Fibroblast of lung (primary cell): ENCODE results near the gene OR8D1. TPM values are rescaled to one million over a fixed set of nuclear protein-coding genes. Genes with fewer than 3 reads are reported as not detected.

Experiments
- DNase-seq, 2 donors: peaks; one replicate each; pipeline versions ENCODE4 v3.0.0 to v3.0.0-alpha.2; 2010; ENCODE audit warnings: low read depth in 2 of 2
- H2AFZ ChIP-seq: 2 replicates; pipeline ENCODE4 v1.5.1; 2012; ENCODE audit warnings: low read length, control low read depth, inconsistent platforms
- H3K27ac ChIP-seq: 2 replicates; pipeline ENCODE4 v1.5.1; 2011; ENCODE audit warnings: low read length, control low read depth; ENCODE audit not compliant: insufficient read depth
- H3K27me3 ChIP-seq: 2 replicates; pipeline ENCODE4 v1.5.1; 2011; ENCODE audit warnings: mild to moderate bottlenecking, low read length; ENCODE audit not compliant: control insufficient read depth, insufficient read depth
- H3K36me3 ChIP-seq: 2 replicates; pipeline ENCODE4 v1.5.1; 2011; ENCODE audit warnings: low read length; ENCODE audit not compliant: control insufficient read depth, insufficient read depth
- H3K4me1 ChIP-seq: 2 replicates; pipeline ENCODE4 v1.5.1; 2011; ENCODE audit warnings: low read length; ENCODE audit not compliant: control insufficient read depth, insufficient read depth; ENCODE audit errors: extremely low read depth
- H3K4me2 ChIP-seq: 2 replicates; pipeline ENCODE4 v1.5.1; 2011; ENCODE audit warnings: low read length, control low read depth; ENCODE audit not compliant: insufficient read depth; ENCODE audit errors: extremely low read depth
- H3K4me3 ChIP-seq, 4 experiments: fragments of 200-600 bp in 1 of 4; sonication (generic) in 1 of 4; replicated peaks in 1 of 4; 2 replicates each; pipeline ENCODE4 v1.5.1; 2011 to 2016; ENCODE audit warnings: low read length in 4 of 4, low read depth in 3 of 4, mild to moderate bottlenecking in 3 of 4, control low read depth in 2 of 4, inconsistent platforms in 1 of 4, mixed read lengths in 1 of 4; ENCODE audit not compliant: insufficient read depth in 1 of 4; ENCODE audit errors: control extremely low read depth in 1 of 4
- H3K79me2 ChIP-seq: 2 replicates; pipeline ENCODE4 v1.5.1; 2012; ENCODE audit warnings: mild to moderate bottlenecking, low read length, inconsistent platforms; ENCODE audit not compliant: control insufficient read depth, insufficient read depth
- H3K9ac ChIP-seq: 2 replicates; pipeline ENCODE4 v1.5.1; 2011; ENCODE audit warnings: mild to moderate bottlenecking, low read length, control low read depth; ENCODE audit not compliant: insufficient read depth
- H3K9me3 ChIP-seq: 2 replicates; pipeline ENCODE4 v1.5.1; 2012; ENCODE audit warnings: low read depth, low read length; ENCODE audit not compliant: control insufficient read depth, insufficient read depth
- H4K20me1 ChIP-seq: 2 replicates; pipeline ENCODE4 v1.5.1; 2011; ENCODE audit warnings: low read length; ENCODE audit not compliant: control insufficient read depth, insufficient read depth; ENCODE audit errors: extremely low read depth
- EZH2 ChIP-seq: IDR thresholded peaks from 2 replicates; pipeline ENCODE4 v1.5.1; 2012; ENCODE audit warnings: low read length, control low read depth, mild to moderate bottlenecking; ENCODE audit errors: missing control alignments
- polyA plus RNA-seq, 2 donors: library from polyadenylated mRNA; depleted of rRNA in 1 of 2; stranded (reverse) in 1 of 2; unstranded in 1 of 2; fragments of >200 nt; gene quantifications; 2 replicates each; pipeline ENCODE4 v1.2.1, GENCODE V29; 2011 to 2012; ENCODE audit warnings: missing spikeins in 1 of 2
- total RNA-seq: library from RNA; depleted of rRNA; stranded (reverse); fragments of >200 nt; gene quantifications from 2 replicates; pipeline ENCODE4 v1.2.1, GENCODE V29; 2014
- TF ChIP-seq, protein P1 (sequence below), 2 donors: IDR thresholded peaks in 1 of 2; conservative IDR thresholded peaks in 1 of 2; 1 replicate in 1 of 2; 2 replicates in 1 of 2; pipeline ENCODE4 v1.5.1; 2011 to 2012; ENCODE audit warnings: low read length in 2 of 2, control low read depth in 1 of 2, inconsistent platforms in 1 of 2, low read depth in 1 of 2, mild to moderate bottlenecking in 1 of 2

OR8D1 gene
- total and polyA plus RNA-seq, 2 donors (not counting 1 experiment from before 2014, with no cell fraction given): not detected

DNA sequence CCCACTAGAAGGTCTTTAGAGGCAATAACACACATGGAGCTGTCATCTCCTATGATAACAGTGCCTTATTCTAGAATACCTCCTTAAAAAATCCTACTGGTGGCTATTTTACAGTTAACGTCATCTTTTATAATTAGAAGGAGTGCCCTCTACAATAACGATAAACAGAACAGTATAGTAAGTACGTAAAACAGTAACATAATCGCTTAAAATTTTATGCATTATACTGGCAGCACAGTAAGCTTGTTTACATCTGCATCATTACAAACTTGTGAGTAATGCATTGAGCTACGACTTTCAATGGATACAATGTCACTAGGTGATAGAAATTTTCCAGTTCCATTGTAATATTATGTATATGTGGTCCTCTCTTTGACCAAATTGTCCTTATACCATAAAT lies 30.6 kb upstream of the OR8D1 start:
- Histone ChIP-seq H3K4me2 (no peak overlapping the region), H2AFZ (no peak overlapping the region), H3K27ac (no peak overlapping the region), H3K9ac (no peak overlapping the region), H3K4me3 (no peak overlapping the region), H4K20me1 (no peaks in the 10 kb centered on the region), H3K9me3 (no peaks in the 10 kb centered on the region), H3K4me1 (no peaks in the 10 kb centered on the region), H3K36me3 (no peaks in the 10 kb centered on the region), H3K27me3 (no peaks in the 10 kb centered on the region), H3K79me2 (no peaks in the 10 kb centered on the region)
- TF ChIP-seq, protein P1, sequence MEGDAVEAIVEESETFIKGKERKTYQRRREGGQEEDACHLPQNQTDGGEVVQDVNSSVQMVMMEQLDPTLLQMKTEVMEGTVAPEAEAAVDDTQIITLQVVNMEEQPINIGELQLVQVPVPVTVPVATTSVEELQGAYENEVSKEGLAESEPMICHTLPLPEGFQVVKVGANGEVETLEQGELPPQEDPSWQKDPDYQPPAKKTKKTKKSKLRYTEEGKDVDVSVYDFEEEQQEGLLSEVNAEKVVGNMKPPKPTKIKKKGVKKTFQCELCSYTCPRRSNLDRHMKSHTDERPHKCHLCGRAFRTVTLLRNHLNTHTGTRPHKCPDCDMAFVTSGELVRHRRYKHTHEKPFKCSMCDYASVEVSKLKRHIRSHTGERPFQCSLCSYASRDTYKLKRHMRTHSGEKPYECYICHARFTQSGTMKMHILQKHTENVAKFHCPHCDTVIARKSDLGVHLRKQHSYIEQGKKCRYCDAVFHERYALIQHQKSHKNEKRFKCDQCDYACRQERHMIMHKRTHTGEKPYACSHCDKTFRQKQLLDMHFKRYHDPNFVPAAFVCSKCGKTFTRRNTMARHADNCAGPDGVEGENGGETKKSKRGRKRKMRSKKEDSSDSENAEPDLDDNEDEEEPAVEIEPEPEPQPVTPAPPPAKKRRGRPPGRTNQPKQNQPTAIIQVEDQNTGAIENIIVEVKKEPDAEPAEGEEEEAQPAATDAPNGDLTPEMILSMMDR (conservative IDR thresholded peaks at IDR 0.05 in 1 of 2, IDR thresholded peaks at IDR 0.05 in 1 of 2; ENCODE audit: low read depth in 1 of 2, low read length in 2 of 2): no peak
- TF ChIP-seq EZH2: no peak
- DNase-seq: no peak

DNA sequence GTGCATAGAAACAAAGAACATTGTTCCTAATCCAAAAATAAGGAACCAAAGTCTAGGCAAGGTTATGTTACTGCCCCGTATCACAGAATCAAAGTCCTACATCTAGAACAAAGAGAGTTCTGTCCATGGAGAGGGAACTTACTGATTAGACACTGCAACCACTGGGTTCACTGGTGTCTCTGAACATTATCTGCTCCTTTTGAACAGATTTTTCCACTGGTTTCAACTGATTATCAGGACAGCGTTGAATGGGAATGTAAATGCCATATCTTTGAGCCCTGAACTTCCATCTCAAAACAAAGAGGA lies 26.3 kb upstream of the OR8D1 start:
- no peaks in the 10 kb centered on the region for H3K79me2 ChIP-seq
- no peak for DNase-seq
- no peak overlapping the region for H3K4me2 ChIP-seq
- H3K4me1 ChIP-seq: no peaks in the 10 kb centered on the region
- H4K20me1 ChIP-seq: no peaks in the 10 kb centered on the region
- H3K27ac ChIP-seq: no peak overlapping the region
- no peaks in the 10 kb centered on the region for H3K9me3 ChIP-seq
- H3K9ac ChIP-seq: no peak overlapping the region
- no peak overlapping the region for H3K4me3 ChIP-seq
- no peak overlapping the region for H2AFZ ChIP-seq
- H3K36me3 ChIP-seq: no peaks in the 10 kb centered on the region
- no peak for TF ChIP-seq EZH2
- TF ChIP-seq, protein P1 (conservative IDR thresholded peaks at IDR 0.05 in 1 of 2, IDR thresholded peaks at IDR 0.05 in 1 of 2; ENCODE audit: low read depth in 1 of 2, low read length in 2 of 2): no peak
- H3K27me3 ChIP-seq: no peaks in the 10 kb centered on the region

DNA sequence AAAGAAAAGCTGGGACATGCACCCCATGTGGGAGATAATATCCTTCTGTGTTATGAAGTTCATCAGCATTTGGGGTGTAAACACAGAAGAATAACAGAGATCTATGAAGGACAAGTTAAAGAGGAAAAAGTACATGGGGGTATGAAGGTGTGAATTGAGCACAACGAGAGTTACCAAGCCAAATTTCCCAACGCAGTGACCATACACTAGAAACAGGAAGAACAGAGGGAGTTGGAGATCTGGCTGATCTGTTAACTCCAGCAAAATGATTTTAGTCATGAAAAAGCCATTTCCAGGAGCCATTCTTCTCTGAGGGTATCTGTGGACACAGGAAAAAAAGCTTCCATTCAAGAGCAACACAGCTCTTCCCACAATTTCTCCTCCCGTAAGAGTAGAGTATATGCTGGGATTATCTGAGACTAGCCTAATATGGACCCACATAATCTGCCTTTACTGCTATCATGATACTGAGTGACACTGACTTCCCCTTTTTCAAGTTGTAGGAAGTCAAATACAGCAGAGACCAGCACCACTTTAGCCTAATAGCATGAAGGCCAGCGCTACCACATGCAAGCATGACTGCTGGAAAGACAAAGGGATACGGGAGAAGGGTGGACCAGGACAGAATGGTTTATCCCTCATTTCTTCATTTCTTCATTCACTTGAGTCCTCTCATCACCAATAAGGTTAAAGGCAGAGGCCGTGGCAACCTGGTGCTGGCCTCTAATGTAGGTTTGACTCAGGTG lies 25.8 kb upstream of the OR8D1 start:
- no peak overlapping the region for H3K4me3 ChIP-seq
- H3K27ac ChIP-seq: no peak overlapping the region
- TF ChIP-seq, protein P1 (conservative IDR thresholded peaks at IDR 0.05 in 1 of 2, IDR thresholded peaks at IDR 0.05 in 1 of 2; ENCODE audit: low read depth in 1 of 2, low read length in 2 of 2): no peak
- TF ChIP-seq EZH2: no peak
- H3K9ac ChIP-seq: no peak overlapping the region
- no peaks in the 10 kb centered on the region for H3K9me3 ChIP-seq
- no peak for DNase-seq
- no peak overlapping the region for H3K4me2 ChIP-seq
- no peaks in the 10 kb centered on the region for H3K27me3 ChIP-seq
- H3K36me3 ChIP-seq: no peaks in the 10 kb centered on the region
- H2AFZ ChIP-seq: no peak overlapping the region
- H3K79me2 ChIP-seq: no peaks in the 10 kb centered on the region
- H4K20me1 ChIP-seq: no peaks in the 10 kb centered on the region
- H3K4me1 ChIP-seq: no peaks in the 10 kb centered on the region
